Smooth muscle cell (in vitro differentiated cells): ENCODE results near the gene CDC25B. TPM values are rescaled to one million over a fixed set of nuclear protein-coding genes. Genes with fewer than 3 reads are reported as not detected.

Experiments
- DNase-seq: peaks from one replicate; lab custom pipeline; 2025; ENCODE audit not compliant: unreplicated experiment; lab: John Stamatoyannopoulos, UW
- H2AFZ ChIP-seq: fragments of 200-600 bp; sonication (generic); 2 replicates; pipeline ENCODE4 v1.6.0; 2016; ENCODE audit warnings: antibody characterized with exemption, low read depth, mild to moderate bottlenecking
- H3F3A ChIP-seq: fragments of 200-600 bp; sonication (generic); 2 replicates; pipeline ENCODE4 v1.6.0; 2017; ENCODE audit warnings: antibody characterized with exemption, low read depth
- H3K27ac ChIP-seq: fragments of 200-600 bp; sonication (generic); 2 replicates; pipeline ENCODE4 v1.5.1; 2016; ENCODE audit warnings: low read depth, mild to moderate bottlenecking
- H3K27me3 ChIP-seq: fragments of 200-600 bp; sonication (generic); 2 replicates; pipeline ENCODE4 v1.6.1; 2016; ENCODE audit warnings: low read depth, mild to moderate bottlenecking
- H3K36me3 ChIP-seq: fragments of 200-600 bp; sonication (generic); 2 replicates; pipeline ENCODE4 v1.5.1; 2016; ENCODE audit warnings: low read depth
- H3K4me1 ChIP-seq: fragments of 200-600 bp; sonication (generic); 2 replicates; pipeline ENCODE4 v1.5.1; 2016; ENCODE audit warnings: low read depth
- H3K4me2 ChIP-seq: fragments of 200-600 bp; sonication (generic); 2 replicates; pipeline ENCODE4 v1.6.0; 2016; ENCODE audit warnings: mild to moderate bottlenecking
- H3K4me3 ChIP-seq: fragments of 200-600 bp; sonication (generic); 2 replicates; pipeline ENCODE4 v1.5.1; 2016; ENCODE audit warnings: mild to moderate bottlenecking
- H3K79me2 ChIP-seq: fragments of 200-600 bp; sonication (generic); 2 replicates; pipeline ENCODE4 v1.6.0; 2016; ENCODE audit warnings: low read depth, mild to moderate bottlenecking
- H3K9ac ChIP-seq: fragments of 200-600 bp; sonication (generic); 2 replicates; pipeline ENCODE4 v1.6.0; 2016; ENCODE audit warnings: low read depth
- H3K9me3 ChIP-seq: fragments of 200-600 bp; sonication (generic); replicated peaks from 2 replicates; pipeline ENCODE4 v1.5.1; 2016; ENCODE audit warnings: low read depth
- H4K20me1 ChIP-seq: fragments of 200-600 bp; sonication (generic); 2 replicates; pipeline ENCODE4 v1.6.0; 2016; ENCODE audit warnings: low read depth
- CTCF ChIP-seq: fragments of 200-600 bp; sonication (generic); IDR thresholded peaks from 2 replicates; pipeline ENCODE4 v1.5.1; 2017; ENCODE audit warnings: borderline replicate concordance, mild to moderate bottlenecking, antibody characterized with exemption; ENCODE audit not compliant: insufficient read depth, poor library complexity, severe bottlenecking
- WGBS: methylation state at CpG from one replicate; pipeline ENCODE4 v1.1.7; 2016; ENCODE audit warnings: low lambda C conversion rate; 5-methylcytosine and 5-hydroxymethylcytosine counted together
- polyA plus RNA-seq: library from polyadenylated mRNA; unstranded; fragments of >200 nt; fragmentation: Nextera tagmentation; extraction: Ambion mirVana; gene quantifications from 2 replicates; pipeline ENCODE4 v1.2.1, GENCODE V29; 2016
- total RNA-seq: library from RNA; depleted of rRNA; stranded (reverse); fragments of >200 nt; gene quantifications from 2 replicates; pipeline ENCODE4 v1.2.3, GENCODE V29; 2014

CDC25B gene
- total and polyA plus RNA-seq, 2 experiments from 2014 or later, result 14.7 to 14.8 TPM

GRCh38 chr20:3796477-3797225, 541 bp downstream of the CDC25B start:
- Histone ChIP-seq H2AFZ (no peak overlapping the region), H3K36me3 (no peaks in the 10 kb centered on the region), H3K9me3 (no peaks in the 10 kb centered on the region), H3F3A (no peaks in the 10 kb centered on the region), H3K4me1 (peaks cover 23% of the 10 kb centered on the region), H3K79me2 (no peaks in the 10 kb centered on the region), H4K20me1 (peaks cover 5% of the 10 kb centered on the region), H3K4me3 (peak overlapping the region; percentile 73), H3K4me2 (peak overlapping the region; percentile 94), H3K27me3 (no peaks in the 10 kb centered on the region), H3K9ac (peak overlapping the region; percentile 1), H3K27ac (no peak overlapping the region)
- 13% methylated on average over 27 of the region's 33 CpGs for WGBS
- TF ChIP-seq CTCF, result no peak
- no peak for DNase-seq

- Histone ChIP-seq H3K4me3 (peak overlapping the region; percentile 73), H4K20me1 (peaks cover 5% of the 10 kb centered on the region), H3K9me3 (no peaks in the 10 kb centered on the region), H3K27ac (no peak overlapping the region), H3K27me3 (no peaks in the 10 kb centered on the region), H3K4me2 (peak overlapping the region; percentile 94), H3K9ac (no peak overlapping the region), H3K4me1 (peaks cover 23% of the 10 kb centered on the region), H3K79me2 (no peaks in the 10 kb centered on the region), H3F3A (no peaks in the 10 kb centered on the region), H3K36me3 (no peaks in the 10 kb centered on the region), H2AFZ (no peak overlapping the region)
- WGBS, result 71% methylated on average over 5 of the region's 5 CpGs
- no peak for TF ChIP-seq CTCF
- DNase-seq, result no peak
Observed at GRCh38 chr20:3797226-3797545, 1.1 kb downstream of the CDC25B start.

- Histone ChIP-seq H4K20me1 (peaks cover 5% of the 10 kb centered on the region), H3K9ac (peak overlapping the region; percentile 22)
Observed at GRCh38 chr20:3797592-3798372, 1.7 kb downstream of the CDC25B start.

More at GRCh38 chr20:3797592-3798372, 1.7 kb downstream of the CDC25B start:
- no peak for DNase-seq
- no peaks in the 10 kb centered on the region for H3K79me2 ChIP-seq
- H3K27me3 ChIP-seq, result no peaks in the 10 kb centered on the region
- no peak for TF ChIP-seq CTCF
- H3F3A ChIP-seq, result no peaks in the 10 kb centered on the region
- H3K4me1 ChIP-seq, result peaks cover 23% of the 10 kb centered on the region
- peak overlapping the region; percentile 73 for H3K4me3 ChIP-seq
- no peak overlapping the region for H3K27ac ChIP-seq
- H3K4me2 ChIP-seq, result peak overlapping the region; percentile 94
- WGBS, result 68% methylated on average over 19 of the region's 19 CpGs
- no peaks in the 10 kb centered on the region for H3K9me3 ChIP-seq
- H2AFZ ChIP-seq, result no peak overlapping the region
- H3K36me3 ChIP-seq, result no peaks in the 10 kb centered on the region
